ENCODE results near the gene GGT6. TPM values are rescaled to one million over a fixed set of nuclear protein-coding genes. Genes with fewer than 3 reads are reported as not detected.
A peak's percentile ranks its signal among the peaks of the same experiment; 100 is the strongest.

The GGT6 gene
- total and polyA plus RNA-seq, 2 of the 13 experiments (the other 11 are each of a cell fraction or from before 2014, with no cell fraction given) = 0.16 to 0.80 TPM

GRCh38 chr17:4508207-4508606 is 52.2 kb downstream of the GGT6 start (continued):
- TF ChIP-seq PHF8 (CRISPR knock-in tag; IDR thresholded peaks at IDR 0.05) = no peak

- CTCF ChIA-PET (ENCODE audit: low intra/inter-chr PET ratio, low total read pairs) = no interaction called here
- H3K27ac ChIP-seq (ENCODE audit: extremely low read length, insufficient read depth, low read length) = no peak overlapping the region
- FAIRE-seq = no peak
- no peak overlapping the region for H2AFZ ChIP-seq (ENCODE audit: low read length)
- H3K27me3 ChIP-seq (ENCODE audit: control insufficient read depth in 1 of 2, insufficient read depth in 2 of 2, low read length in 2 of 2) = peaks cover 7 to 75% of the 10 kb centered on the region in 2 experiments
- no peak overlapping the region for H3K9ac ChIP-seq (ENCODE audit: insufficient read depth, low read depth, low read length)
- H3K36me3 ChIP-seq (replicated peaks in 1 of 2; ENCODE audit: control insufficient read depth in 1 of 2, insufficient read depth in 2 of 2, low read length in 2 of 2) = no peaks in the 10 kb centered on the region
- no TSS peak for BruUV-seq (replicated peaks)
- intact Hi-C loops (cut with micrococcal nuclease; ENCODE audit: unreplicated experiment) = no loop called here
- TF ChIP-seq MAFK (conservative IDR thresholded peaks at IDR 0.05 in 1 of 2, IDR thresholded peaks at IDR 0.05 in 1 of 2; ENCODE audit: low read length in 2 of 2) = peak; percentile 71 to 78
- TF ChIP-seq, protein P1, sequence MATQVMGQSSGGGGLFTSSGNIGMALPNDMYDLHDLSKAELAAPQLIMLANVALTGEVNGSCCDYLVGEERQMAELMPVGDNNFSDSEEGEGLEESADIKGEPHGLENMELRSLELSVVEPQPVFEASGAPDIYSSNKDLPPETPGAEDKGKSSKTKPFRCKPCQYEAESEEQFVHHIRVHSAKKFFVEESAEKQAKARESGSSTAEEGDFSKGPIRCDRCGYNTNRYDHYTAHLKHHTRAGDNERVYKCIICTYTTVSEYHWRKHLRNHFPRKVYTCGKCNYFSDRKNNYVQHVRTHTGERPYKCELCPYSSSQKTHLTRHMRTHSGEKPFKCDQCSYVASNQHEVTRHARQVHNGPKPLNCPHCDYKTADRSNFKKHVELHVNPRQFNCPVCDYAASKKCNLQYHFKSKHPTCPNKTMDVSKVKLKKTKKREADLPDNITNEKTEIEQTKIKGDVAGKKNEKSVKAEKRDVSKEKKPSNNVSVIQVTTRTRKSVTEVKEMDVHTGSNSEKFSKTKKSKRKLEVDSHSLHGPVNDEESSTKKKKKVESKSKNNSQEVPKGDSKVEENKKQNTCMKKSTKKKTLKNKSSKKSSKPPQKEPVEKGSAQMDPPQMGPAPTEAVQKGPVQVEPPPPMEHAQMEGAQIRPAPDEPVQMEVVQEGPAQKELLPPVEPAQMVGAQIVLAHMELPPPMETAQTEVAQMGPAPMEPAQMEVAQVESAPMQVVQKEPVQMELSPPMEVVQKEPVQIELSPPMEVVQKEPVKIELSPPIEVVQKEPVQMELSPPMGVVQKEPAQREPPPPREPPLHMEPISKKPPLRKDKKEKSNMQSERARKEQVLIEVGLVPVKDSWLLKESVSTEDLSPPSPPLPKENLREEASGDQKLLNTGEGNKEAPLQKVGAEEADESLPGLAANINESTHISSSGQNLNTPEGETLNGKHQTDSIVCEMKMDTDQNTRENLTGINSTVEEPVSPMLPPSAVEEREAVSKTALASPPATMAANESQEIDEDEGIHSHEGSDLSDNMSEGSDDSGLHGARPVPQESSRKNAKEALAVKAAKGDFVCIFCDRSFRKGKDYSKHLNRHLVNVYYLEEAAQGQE (IDR thresholded peaks at IDR 0.05; ENCODE audit: borderline replicate concordance in 1 of 2, low read depth in 1 of 2, low read length in 2 of 2) = no peak
- peak; percentile 83 for TF ChIP-seq ZKSCAN1 (IDR thresholded peaks at IDR 0.05; ENCODE audit: low read length)
- no peak for TF ChIP-seq ZNF761 (CRISPR knock-in tag; conservative IDR thresholded peaks at IDR 0.05)
- TF ChIP-seq AGO1 (IDR thresholded peaks at IDR 0.05; ENCODE audit: low read depth, low read length, poor library complexity, severe bottlenecking) = no peak
- TF ChIP-seq MAFF (IDR thresholded peaks at IDR 0.05; ENCODE audit: low read depth, low read length) = peak; percentile 57
- peak; percentile 84 for TF ChIP-seq ZNF768 (CRISPR knock-in tag; IDR thresholded peaks at IDR 0.05)
- H3K4me3 ChIP-seq (replicated peaks in 1 of 3; ENCODE audit: insufficient read depth in 1 of 3, low read depth in 2 of 3, low read length in 3 of 3) = no peak overlapping the region
- no peak for ATAC-seq
- DNase-seq (ENCODE audit: low spot score) = no peak
- 0 out of 2 replicates have a peak, but pooled peaks cover 6% of the 10 kb centered on the region for H4K20me1 ChIP-seq (ENCODE audit: insufficient read depth, low read length)
- H3K4me2 ChIP-seq (ENCODE audit: low read depth, low read length) = no peak overlapping the region
- in situ Hi-C loops (cut with HindIII; ENCODE audit: extremely low pct_ligation_motif_present, low pct_unique_long_range_greater_than_20kb) = no loop called here
- 29% methylated on average over 4 of the region's 8 CpGs for WGBS (ENCODE audit: low lambda C conversion rate)
- POLR2A ChIA-PET = no interaction called here
- H3K79me2 ChIP-seq (ENCODE audit: insufficient read depth, low read length) = no peaks in the 10 kb centered on the region
- no peaks in the 10 kb centered on the region for H3K9me3 ChIP-seq (ENCODE audit: low read length)
- no peaks in the 10 kb centered on the region for H3K4me1 ChIP-seq (ENCODE audit: insufficient read depth, low read length)
These were observed 52.8 kb downstream of the GGT6 start for GRCh38 chr17:4507361-4508111.

Other genes starting within 250 kb of the GGT6 start
- gene UBE2G1, start 193.9 kb downstream of the GGT6 start, total RNA-seq (2016; rRNA removed; fragmentation: Illumina TruSeq; extraction: Trizol) = 42.6 and 49.8 TPM in 2 replicates
- 23.8 and 27.9 TPM in 2 replicates for gene UBE2G1, start 193.9 kb downstream of the GGT6 start, polyA plus RNA-seq (2011; rRNA removed)
- gene SPNS3, start 126.6 kb downstream of the GGT6 start, total RNA-seq (2016; rRNA removed; fragmentation: Illumina TruSeq; extraction: Trizol) = not detected in 2 replicates
- gene SPNS3, start 126.6 kb downstream of the GGT6 start, polyA plus RNA-seq (2011; rRNA removed) = 0.20 TPM in 1 of 2 replicates, not detected in the other
- not detected in 2 replicates for gene SPNS2, start 61.7 kb downstream of the GGT6 start, total RNA-seq (2016; rRNA removed; fragmentation: Illumina TruSeq; extraction: Trizol)
- 0.01 and 0.03 TPM in 2 replicates for gene SPNS2, start 61.7 kb downstream of the GGT6 start, polyA plus RNA-seq (2011; rRNA removed)
- gene MYBBP1A, start 5.2 kb downstream of the GGT6 start, total RNA-seq (2016; rRNA removed; fragmentation: Illumina TruSeq; extraction: Trizol) = 40.4 and 54.8 TPM in 2 replicates
- 18.6 and 28.4 TPM in 2 replicates for gene MYBBP1A, start 5.2 kb downstream of the GGT6 start, polyA plus RNA-seq (2011; rRNA removed)
- 5.1 and 5.8 TPM in 2 replicates for gene SMTNL2, start 24.0 kb upstream of the GGT6 start, total RNA-seq (2016; rRNA removed; fragmentation: Illumina TruSeq; extraction: Trizol)
- 0.41 and 1.1 TPM in 2 replicates for gene SMTNL2, start 24.0 kb upstream of the GGT6 start, polyA plus RNA-seq (2011; rRNA removed)
- gene ALOX15, start 81.1 kb upstream of the GGT6 start, total RNA-seq (2016; rRNA removed; fragmentation: Illumina TruSeq; extraction: Trizol) = 0.04 TPM in 1 of 2 replicates, not detected in the other
- 0.35 TPM in 1 of 2 replicates, not detected in the other for gene ALOX15, start 81.1 kb upstream of the GGT6 start, polyA plus RNA-seq (2011; rRNA removed)
- gene PELP1, start 143.6 kb upstream of the GGT6 start, total RNA-seq (2016; rRNA removed; fragmentation: Illumina TruSeq; extraction: Trizol) = 27.8 and 33.2 TPM in 2 replicates
- gene PELP1, start 143.6 kb upstream of the GGT6 start, polyA plus RNA-seq (2011; rRNA removed) = 14.9 and 22.5 TPM in 2 replicates
- gene ARRB2, start 150.1 kb upstream of the GGT6 start, total RNA-seq (2016; rRNA removed; fragmentation: Illumina TruSeq; extraction: Trizol) = 15.5 and 21.5 TPM in 2 replicates
- 49.2 and 58.4 TPM in 2 replicates for gene ARRB2, start 150.1 kb upstream of the GGT6 start, polyA plus RNA-seq (2011; rRNA removed)
- 20.2 and 25.1 TPM in 2 replicates for gene MED11, start 170.9 kb upstream of the GGT6 start, total RNA-seq (2016; rRNA removed; fragmentation: Illumina TruSeq; extraction: Trizol)
- 36.2 and 39.0 TPM in 2 replicates for gene MED11, start 170.9 kb upstream of the GGT6 start, polyA plus RNA-seq (2011; rRNA removed)
- 0.15 and 0.24 TPM in 2 replicates for gene ZMYND15, start 179.3 kb upstream of the GGT6 start, total RNA-seq (2016; rRNA removed; fragmentation: Illumina TruSeq; extraction: Trizol)
- gene ZMYND15, start 179.3 kb upstream of the GGT6 start, polyA plus RNA-seq (2011; rRNA removed) = 2.7 and 3.6 TPM in 2 replicates
- gene CXCL16, start 179.4 kb upstream of the GGT6 start, total RNA-seq (2016; rRNA removed; fragmentation: Illumina TruSeq; extraction: Trizol) = 5.4 and 9.4 TPM in 2 replicates
- 101 and 142 TPM in 2 replicates for gene CXCL16, start 179.4 kb upstream of the GGT6 start, polyA plus RNA-seq (2011; rRNA removed)
- 15.6 and 30.1 TPM in 2 replicates for gene TM4SF5, start 211.3 kb upstream of the GGT6 start, total RNA-seq (2016; rRNA removed; fragmentation: Illumina TruSeq; extraction: Trizol)
- 126 and 152 TPM in 2 replicates for gene TM4SF5, start 211.3 kb upstream of the GGT6 start, polyA plus RNA-seq (2011; rRNA removed)
- gene VMO1, start 225.8 kb upstream of the GGT6 start, total RNA-seq (2016; rRNA removed; fragmentation: Illumina TruSeq; extraction: Trizol) = not detected in 2 replicates
- 0.13 TPM in 1 of 2 replicates, not detected in the other for gene VMO1, start 225.8 kb upstream of the GGT6 start, polyA plus RNA-seq (2011; rRNA removed)
- gene GLTPD2, start 228.4 kb upstream of the GGT6 start, total RNA-seq (2016; rRNA removed; fragmentation: Illumina TruSeq; extraction: Trizol) = 6.0 and 12.9 TPM in 2 replicates
- 7.5 and 14.9 TPM in 2 replicates for gene GLTPD2, start 228.4 kb upstream of the GGT6 start, polyA plus RNA-seq (2011; rRNA removed)
- gene PSMB6, start 235.6 kb upstream of the GGT6 start, total RNA-seq (2016; rRNA removed; fragmentation: Illumina TruSeq; extraction: Trizol) = 264 and 335 TPM in 2 replicates
- 277 and 298 TPM in 2 replicates for gene PSMB6, start 235.6 kb upstream of the GGT6 start, polyA plus RNA-seq (2011; rRNA removed)
- gene PLD2, start 246.6 kb upstream of the GGT6 start, total RNA-seq (2016; rRNA removed; fragmentation: Illumina TruSeq; extraction: Trizol) = 7.8 and 13.4 TPM in 2 replicates
- gene PLD2, start 246.6 kb upstream of the GGT6 start, polyA plus RNA-seq (2011; rRNA removed) = 29.7 and 45.8 TPM in 2 replicates